ENCODE data around the gene NFILZ. TPM values are rescaled to one million over a fixed set of nuclear protein-coding genes. Genes with fewer than 3 reads are reported as not detected.

NFILZ gene
- total RNA-seq, 1 donor from 2014 or later, result not detected

DNA sequence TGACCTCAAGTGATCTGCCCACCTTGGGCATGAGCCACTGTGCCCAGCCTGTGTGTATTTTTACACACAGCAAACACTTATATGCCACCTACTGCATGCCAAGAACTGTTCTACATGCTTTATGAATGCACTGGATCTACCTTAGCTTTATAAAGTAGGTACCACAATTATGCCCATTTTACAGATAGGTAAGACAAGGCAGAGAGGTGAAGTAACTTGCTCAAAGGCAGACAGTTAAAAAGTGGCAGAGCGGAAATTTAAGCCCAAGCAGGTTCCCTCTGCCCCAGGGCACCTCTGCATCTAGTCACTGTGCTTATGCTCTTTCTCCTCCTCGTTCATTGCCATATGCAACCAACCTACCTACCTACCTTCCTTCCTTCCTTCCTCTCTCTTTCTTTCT is 30.4 kb upstream of the NFILZ start:
- intact Hi-C loops (cut with micrococcal nuclease), result no loop called here
- H3K27ac ChIP-seq (replicated peaks), result no peak overlapping the region
- no peak for DNase-seq
- H3K4me1 ChIP-seq, result peaks cover 5% of the 10 kb centered on the region
- peaks cover 8% of the 10 kb centered on the region for H3K9me3 ChIP-seq (replicated peaks)
- peaks cover 62% of the 10 kb centered on the region for H3K36me3 ChIP-seq
- no peaks in the 10 kb centered on the region for H3K27me3 ChIP-seq (ENCODE audit: low read depth)
- H3K4me3 ChIP-seq, result no peak overlapping the region
- TF ChIP-seq, protein P1, sequence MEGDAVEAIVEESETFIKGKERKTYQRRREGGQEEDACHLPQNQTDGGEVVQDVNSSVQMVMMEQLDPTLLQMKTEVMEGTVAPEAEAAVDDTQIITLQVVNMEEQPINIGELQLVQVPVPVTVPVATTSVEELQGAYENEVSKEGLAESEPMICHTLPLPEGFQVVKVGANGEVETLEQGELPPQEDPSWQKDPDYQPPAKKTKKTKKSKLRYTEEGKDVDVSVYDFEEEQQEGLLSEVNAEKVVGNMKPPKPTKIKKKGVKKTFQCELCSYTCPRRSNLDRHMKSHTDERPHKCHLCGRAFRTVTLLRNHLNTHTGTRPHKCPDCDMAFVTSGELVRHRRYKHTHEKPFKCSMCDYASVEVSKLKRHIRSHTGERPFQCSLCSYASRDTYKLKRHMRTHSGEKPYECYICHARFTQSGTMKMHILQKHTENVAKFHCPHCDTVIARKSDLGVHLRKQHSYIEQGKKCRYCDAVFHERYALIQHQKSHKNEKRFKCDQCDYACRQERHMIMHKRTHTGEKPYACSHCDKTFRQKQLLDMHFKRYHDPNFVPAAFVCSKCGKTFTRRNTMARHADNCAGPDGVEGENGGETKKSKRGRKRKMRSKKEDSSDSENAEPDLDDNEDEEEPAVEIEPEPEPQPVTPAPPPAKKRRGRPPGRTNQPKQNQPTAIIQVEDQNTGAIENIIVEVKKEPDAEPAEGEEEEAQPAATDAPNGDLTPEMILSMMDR (IDR thresholded peaks at IDR 0.05; ENCODE audit: borderline replicate concordance), result no peak

DNA sequence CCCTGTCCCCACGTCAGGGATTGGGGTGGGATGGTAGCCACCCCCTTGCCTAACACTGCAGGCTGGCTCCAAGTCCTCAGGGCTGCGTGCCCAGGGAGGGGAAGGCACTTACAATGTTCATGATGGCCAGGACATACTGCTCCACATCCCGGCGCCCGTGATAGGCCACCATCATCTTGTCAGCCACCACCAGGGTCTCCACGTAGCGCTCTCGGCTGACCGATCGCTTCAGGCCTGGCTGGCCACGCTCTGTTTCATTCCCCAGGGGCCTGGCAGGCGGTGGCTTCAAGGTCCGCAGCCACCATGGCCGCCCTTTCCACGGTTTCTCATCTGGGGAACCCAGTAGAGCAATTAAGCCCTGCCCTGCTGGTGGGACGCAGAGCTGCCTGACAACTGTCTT is 29.6 kb upstream of the NFILZ start:
- Histone ChIP-seq H3K36me3 (peaks cover 67% of the 10 kb centered on the region), H3K4me3 (no peak overlapping the region), H3K4me1 (no peaks in the 10 kb centered on the region), H3K27me3 (ENCODE audit: low read depth) (no peaks in the 10 kb centered on the region), H3K27ac (replicated peaks) (no peak overlapping the region), H3K9me3 (replicated peaks) (peaks cover 11% of the 10 kb centered on the region)
- no peak for DNase-seq
- TF ChIP-seq, protein P1 (IDR thresholded peaks at IDR 0.05; ENCODE audit: borderline replicate concordance), result no peak
- intact Hi-C loops (cut with micrococcal nuclease), result no loop called here

DNA sequence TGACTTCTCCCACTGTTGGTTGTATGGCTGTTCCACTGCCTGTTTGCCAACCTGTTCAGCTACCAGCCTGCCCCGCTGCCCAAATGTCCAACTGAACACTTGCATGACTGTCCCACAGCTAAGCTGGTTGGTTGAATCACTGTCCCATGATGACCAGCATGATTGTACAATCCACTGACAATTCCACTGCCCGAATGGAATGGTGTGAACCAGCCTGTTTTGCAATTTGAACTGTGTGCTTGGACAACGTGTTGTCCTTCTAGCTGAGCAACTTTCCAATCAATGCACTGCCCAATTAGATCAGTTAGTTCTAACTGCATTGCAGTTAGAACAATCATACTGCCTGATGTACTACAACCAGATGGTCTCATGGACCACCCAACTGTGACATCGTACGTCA is 28.6 kb upstream of the NFILZ start:
- no peak overlapping the region for H3K27ac ChIP-seq (replicated peaks)
- no peak for DNase-seq
- intact Hi-C loops (cut with micrococcal nuclease), result no loop called here
- H3K4me1 ChIP-seq, result no peaks in the 10 kb centered on the region
- no peak overlapping the region for H3K4me3 ChIP-seq
- H3K9me3 ChIP-seq (replicated peaks), result peaks cover 11% of the 10 kb centered on the region
- TF ChIP-seq, protein P1 (IDR thresholded peaks at IDR 0.05; ENCODE audit: borderline replicate concordance), result no peak
- peaks cover 63% of the 10 kb centered on the region for H3K36me3 ChIP-seq
- no peaks in the 10 kb centered on the region for H3K27me3 ChIP-seq (ENCODE audit: low read depth)

DNA sequence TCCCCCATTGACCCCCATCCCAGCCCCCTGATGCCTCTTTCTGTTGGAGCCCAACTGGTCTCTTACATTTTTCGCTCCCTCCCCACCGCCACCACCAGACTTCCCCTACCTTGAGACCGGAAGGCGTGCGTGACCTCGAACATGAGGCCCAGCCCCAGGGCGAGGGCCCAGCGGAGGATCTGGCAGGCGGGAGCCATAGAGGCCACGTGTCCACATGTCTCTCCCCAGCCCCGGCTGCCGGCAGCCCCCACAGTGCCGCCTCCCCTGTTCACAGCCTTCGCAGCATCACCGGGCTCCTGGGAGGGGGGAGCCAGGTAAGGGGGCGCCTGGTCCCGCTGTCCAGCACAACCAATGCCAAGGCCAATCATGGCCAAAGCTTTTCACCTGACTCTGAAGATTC is 24.9 kb upstream of the NFILZ start:
- Histone ChIP-seq H3K36me3 (peaks cover 38% of the 10 kb centered on the region), H3K27me3 (ENCODE audit: low read depth) (peaks cover 16% of the 10 kb centered on the region), H3K27ac (replicated peaks) (no peak overlapping the region), H3K4me3 (no peak overlapping the region), H3K4me1 (peaks cover 23% of the 10 kb centered on the region), H3K9me3 (replicated peaks) (peaks cover 11% of the 10 kb centered on the region)
- TF ChIP-seq, protein P1 (IDR thresholded peaks at IDR 0.05; ENCODE audit: borderline replicate concordance), result no peak
- intact Hi-C loops (cut with micrococcal nuclease), result no loop called here
- DNase-seq, result no peak

DNA sequence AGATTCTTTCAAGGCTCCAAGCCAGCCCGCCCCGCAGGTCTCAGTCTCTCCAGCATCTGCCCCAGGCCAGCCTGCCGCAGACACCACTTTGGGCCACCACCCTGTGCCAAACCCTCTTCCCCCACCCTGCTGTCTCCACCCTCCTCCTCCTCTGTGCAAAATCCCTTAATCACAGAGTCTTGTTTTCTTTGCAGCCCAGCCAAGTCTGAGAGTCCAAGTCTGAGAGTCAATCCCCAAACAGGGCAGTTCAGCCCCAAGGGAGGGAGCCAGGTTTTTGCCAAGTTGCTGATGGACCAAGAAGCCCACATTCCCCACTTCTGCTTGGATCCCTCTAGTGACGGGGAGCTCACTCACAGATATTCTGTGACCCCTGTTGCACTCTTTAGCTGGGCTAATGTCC is 23.0 kb upstream of the NFILZ start:
- H3K27me3 ChIP-seq (ENCODE audit: low read depth), result peaks cover 25% of the 10 kb centered on the region
- peaks cover 24% of the 10 kb centered on the region for H3K36me3 ChIP-seq
- peaks cover 11% of the 10 kb centered on the region for H3K9me3 ChIP-seq (replicated peaks)
- peaks cover 29% of the 10 kb centered on the region for H3K4me1 ChIP-seq
- H3K27ac ChIP-seq (replicated peaks), result peak overlapping the region; percentile 16
- TF ChIP-seq, protein P1 (IDR thresholded peaks at IDR 0.05; ENCODE audit: borderline replicate concordance), result no peak
- peak; percentile 58 for DNase-seq
- H3K4me3 ChIP-seq, result no peak overlapping the region
- intact Hi-C loops (cut with micrococcal nuclease), result no loop called here

DNA sequence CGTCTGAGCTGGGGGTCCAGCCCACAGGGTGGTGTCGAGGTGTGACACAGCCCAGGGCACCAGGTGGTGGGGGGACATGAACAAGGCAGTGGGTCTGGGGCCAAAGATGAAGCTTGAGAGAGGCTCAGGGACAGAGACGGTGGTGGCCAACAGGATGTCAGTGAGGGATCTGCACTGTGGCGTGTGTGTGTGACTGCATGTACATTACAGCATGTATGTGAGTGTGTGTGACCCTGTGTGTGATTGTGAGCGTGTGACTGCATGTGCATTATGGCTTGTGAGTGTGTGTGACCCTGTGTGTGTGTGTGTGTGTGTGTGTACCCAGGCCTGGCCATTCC is 21.5 kb upstream of the NFILZ start:
- intact Hi-C loops (cut with micrococcal nuclease), result no loop called here

More for the DNA sequence above, 21.5 kb upstream of the NFILZ start:
- H3K27ac ChIP-seq (replicated peaks), result peak overlapping the region; percentile 86
- H3K36me3 ChIP-seq, result peaks cover 14% of the 10 kb centered on the region
- peak overlapping the region; percentile 72 for H3K4me3 ChIP-seq
- no peak for DNase-seq
- peaks cover 29% of the 10 kb centered on the region for H3K4me1 ChIP-seq
- peaks cover 11% of the 10 kb centered on the region for H3K9me3 ChIP-seq (replicated peaks)
- TF ChIP-seq, protein P1 (IDR thresholded peaks at IDR 0.05; ENCODE audit: borderline replicate concordance), result no peak
- peaks cover 25% of the 10 kb centered on the region for H3K27me3 ChIP-seq (ENCODE audit: low read depth)
